Measurements from ENCODE around the gene ADIRF. TPM values are rescaled to one million over a fixed set of nuclear protein-coding genes. Genes with fewer than 3 reads are reported as not detected.

ADIRF gene
- total and polyA plus RNA-seq, 10 of the 15 experiments (the other 5 are each of a cell fraction or from before 2014, with no cell fraction given) = 0.12 to 2.5 (median 0.70) TPM; not detected in 2

DNA sequence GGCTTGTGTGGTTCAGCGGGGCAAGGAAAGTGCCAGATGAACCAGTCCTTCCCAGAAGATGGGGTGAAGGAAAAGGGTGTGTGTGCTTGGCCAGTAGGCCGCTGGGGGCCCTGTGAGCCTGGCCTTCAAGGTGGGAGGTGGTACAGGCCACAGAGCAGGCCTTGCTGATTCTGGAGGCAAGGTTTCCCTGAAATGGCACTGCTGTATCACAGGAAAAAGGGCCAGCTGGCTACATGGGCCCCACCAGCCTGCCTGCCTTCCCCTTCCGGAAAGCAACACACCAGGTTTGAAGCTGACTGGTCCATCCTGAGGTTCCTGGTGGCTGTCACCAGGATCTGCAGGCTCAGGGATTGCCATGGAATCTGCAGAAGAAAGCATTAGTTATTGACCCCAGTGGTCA lies 23.4 kb upstream of the ADIRF start:
- no peaks in the 10 kb centered on the region for H3K27me3 ChIP-seq (replicated peaks in 1 of 2; ENCODE audit: control insufficient read depth in 2 of 2, insufficient read depth in 2 of 2, low read length in 1 of 2)
- no peak for ATAC-seq

More for the DNA sequence above, 23.4 kb upstream of the ADIRF start:
- Histone ChIP-seq H3K79me2 (ENCODE audit: control insufficient read depth, insufficient read depth, low read length) (no peaks in the 10 kb centered on the region), H3K4me2 (ENCODE audit: control insufficient read depth, insufficient read depth) (no peak overlapping the region), H3K4me1 (ENCODE audit: control insufficient read depth, insufficient read depth, low read length) (no peaks in the 10 kb centered on the region), H3K36me3 (ENCODE audit: control insufficient read depth in 2 of 2, insufficient read depth in 2 of 2, low read length in 1 of 2) (no peaks in the 10 kb centered on the region), H3K9ac (ENCODE audit: control insufficient read depth, insufficient read depth, low read length) (no peak overlapping the region), H3K4me3 (no peak overlapping the region), H3K9me3 (replicated peaks; ENCODE audit: control insufficient read depth, insufficient read depth, low read length) (no peaks in the 10 kb centered on the region), H2AFZ (ENCODE audit: control insufficient read depth, low read depth, low read length) (no peak overlapping the region), H4K20me1 (ENCODE audit: control insufficient read depth, insufficient read depth) (no peaks in the 10 kb centered on the region), H3K27ac (ENCODE audit: control insufficient read depth, insufficient read depth) (no peak overlapping the region)
- DNase-seq (ENCODE audit: low read depth, low spot score) (no peak), FAIRE-seq (no peak)
- SMC1A ChIA-PET (ENCODE audit: uncharacterized antibody, unreplicated experiment) = interaction anchor here (0.6 to 1.1 kb wide), 2 partner anchors 138 to 564 kb away, joined by 3 read pairs; no protein-coding TSS in a partner anchor
- no peak for TF ChIP-seq ZNF217 (IDR thresholded peaks at IDR 0.05)
- TF ChIP-seq ETV6 (conservative IDR thresholded peaks at IDR 0.05 in 1 of 2, IDR thresholded peaks at IDR 0.05 in 1 of 2; ENCODE audit: borderline replicate concordance in 1 of 2, low read depth in 1 of 2) = no peak
- no peak for TF ChIP-seq ZBTB40 (IDR thresholded peaks at IDR 0.05; ENCODE audit: borderline replicate concordance)
- no peak for TF ChIP-seq ZNF207 (IDR thresholded peaks at IDR 0.05; ENCODE audit: borderline replicate concordance)
- no peak for TF ChIP-seq NRF1 (conservative IDR thresholded peaks at IDR 0.05; ENCODE audit: low read depth, low read length)
- TF ChIP-seq, protein P1, sequence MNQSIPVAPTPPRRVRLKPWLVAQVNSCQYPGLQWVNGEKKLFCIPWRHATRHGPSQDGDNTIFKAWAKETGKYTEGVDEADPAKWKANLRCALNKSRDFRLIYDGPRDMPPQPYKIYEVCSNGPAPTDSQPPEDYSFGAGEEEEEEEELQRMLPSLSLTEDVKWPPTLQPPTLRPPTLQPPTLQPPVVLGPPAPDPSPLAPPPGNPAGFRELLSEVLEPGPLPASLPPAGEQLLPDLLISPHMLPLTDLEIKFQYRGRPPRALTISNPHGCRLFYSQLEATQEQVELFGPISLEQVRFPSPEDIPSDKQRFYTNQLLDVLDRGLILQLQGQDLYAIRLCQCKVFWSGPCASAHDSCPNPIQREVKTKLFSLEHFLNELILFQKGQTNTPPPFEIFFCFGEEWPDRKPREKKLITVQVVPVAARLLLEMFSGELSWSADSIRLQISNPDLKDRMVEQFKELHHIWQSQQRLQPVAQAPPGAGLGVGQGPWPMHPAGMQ (IDR thresholded peaks at IDR 0.05; ENCODE audit: borderline replicate concordance) = no peak
- no peak for TF ChIP-seq RCOR1 (conservative IDR thresholded peaks at IDR 0.05; ENCODE audit: low read depth, low read length)
- POLR2A ChIA-PET = no interaction called here
- in situ Hi-C loops (cut with MboI) = no loop called here
- CTCF ChIA-PET = interaction anchor here (1.1 to 2.1 kb wide), 2 partner anchors 21 to 23 kb away, joined by 5 to 11 read pairs; no protein-coding TSS in a partner anchor
- RAD21 ChIA-PET (ENCODE audit: unreplicated experiment) = no interaction called here
- intact Hi-C loops (cut with micrococcal nuclease; ENCODE audit: unreplicated experiment) = no loop called here
- WGBS (ENCODE audit: insufficient coverage, insufficient replicate concordance, low lambda C conversion rate, missing lambda C conversion rate) = 73% methylated on average over 3 of the region's 3 CpGs
- no TSS peak for BruUV-seq (replicated peaks)

Measured in GM12878 (cell line).